Stimulated activated CD8-positive, alpha-beta memory T cell treated with anti-CD3 and anti-CD28 coated beads, Interleukin-15, amount 100 ng/mL, for 48 hours (primary cell): Measurements from ENCODE around the gene PROSER2.

Source experiments
- DNase-seq, 2 donors: peaks; one replicate each; pipeline ENCODE4 v3.0.0-alpha.2; 2020; ENCODE audit warnings: low read depth in 2 of 2

The PROSER2 gene

DNA sequence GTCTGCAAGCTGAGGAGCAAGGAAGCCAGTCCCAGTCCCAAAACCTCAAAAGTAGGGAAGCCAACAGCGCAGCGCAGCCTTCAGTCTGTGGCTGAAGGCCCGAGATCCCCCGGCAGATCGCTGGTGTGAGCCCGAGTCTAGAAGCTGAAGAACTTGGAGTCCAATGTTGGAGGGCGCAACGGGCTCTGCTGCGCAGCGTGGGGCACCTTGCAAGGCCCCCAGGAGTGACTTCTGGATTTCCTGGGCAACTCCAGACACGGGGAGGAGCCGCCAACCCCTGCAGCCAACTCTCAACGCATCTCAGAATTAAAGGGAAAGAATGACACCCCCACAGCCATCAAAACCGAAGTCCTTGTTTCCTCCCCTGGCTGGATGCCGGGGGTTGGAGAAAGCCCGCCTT is 18.8 kb upstream of the PROSER2 start:
- DNase-seq, result no peak

DNA sequence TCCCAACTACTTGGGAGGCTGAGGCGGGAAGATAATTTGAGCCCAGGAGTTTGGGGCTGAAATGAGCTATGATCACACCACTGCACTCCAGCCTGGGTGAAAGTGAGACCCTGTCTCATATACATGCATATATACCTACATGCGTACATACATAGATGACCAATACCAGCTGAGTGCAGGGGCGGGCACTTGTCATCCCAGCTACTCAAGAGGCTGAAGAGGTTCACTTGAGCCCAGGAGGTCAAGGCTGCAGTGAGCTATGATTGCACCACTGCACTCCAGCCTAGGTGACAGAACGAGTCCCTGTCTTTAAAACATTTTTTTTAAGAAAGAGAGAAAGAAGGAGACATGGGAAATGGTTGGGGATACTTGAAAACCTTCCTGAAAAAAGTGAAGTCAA is 17.4 kb upstream of the PROSER2 start:
- DNase-seq, result no peak

DNA sequence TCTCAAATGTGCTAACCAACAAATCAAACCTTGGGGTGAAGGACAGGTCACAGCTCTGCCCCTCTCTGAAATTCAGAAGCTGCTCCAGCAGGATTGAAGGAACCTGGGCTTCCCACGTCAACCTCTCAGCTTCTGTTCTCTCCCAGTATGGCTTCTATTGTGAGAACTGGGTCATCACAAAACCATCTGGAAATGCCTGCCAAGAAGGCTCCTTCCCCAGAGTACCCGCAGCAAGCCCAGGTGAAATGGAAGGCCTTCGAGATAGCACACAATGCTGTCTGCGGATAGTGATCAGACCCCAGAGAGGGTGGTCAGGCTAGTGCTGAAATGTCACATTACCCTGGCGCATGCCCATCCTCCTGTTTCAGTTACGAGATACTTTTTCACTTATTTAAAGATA is 16.4 kb upstream of the PROSER2 start:
- no peak for DNase-seq

DNA sequence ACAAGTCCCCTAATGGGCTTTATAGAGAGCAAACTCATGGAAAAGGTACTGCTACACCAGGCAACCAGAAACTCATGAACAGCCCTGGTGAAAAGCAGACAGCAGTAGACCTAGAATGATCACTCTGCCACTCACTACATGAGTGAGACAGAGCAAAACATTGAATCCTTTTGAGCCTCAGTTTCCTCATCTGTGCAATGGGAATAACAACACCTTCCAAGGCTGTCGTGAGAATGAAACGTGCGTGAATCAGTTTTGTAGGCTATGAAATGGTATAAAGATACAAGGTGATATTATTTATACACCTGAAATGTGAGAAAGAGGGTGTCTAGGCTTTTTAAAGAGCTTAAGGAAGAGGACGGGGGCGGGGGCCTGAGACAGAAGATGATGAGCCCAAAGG is 14.3 kb upstream of the PROSER2 start:
- no peak for DNase-seq

DNA sequence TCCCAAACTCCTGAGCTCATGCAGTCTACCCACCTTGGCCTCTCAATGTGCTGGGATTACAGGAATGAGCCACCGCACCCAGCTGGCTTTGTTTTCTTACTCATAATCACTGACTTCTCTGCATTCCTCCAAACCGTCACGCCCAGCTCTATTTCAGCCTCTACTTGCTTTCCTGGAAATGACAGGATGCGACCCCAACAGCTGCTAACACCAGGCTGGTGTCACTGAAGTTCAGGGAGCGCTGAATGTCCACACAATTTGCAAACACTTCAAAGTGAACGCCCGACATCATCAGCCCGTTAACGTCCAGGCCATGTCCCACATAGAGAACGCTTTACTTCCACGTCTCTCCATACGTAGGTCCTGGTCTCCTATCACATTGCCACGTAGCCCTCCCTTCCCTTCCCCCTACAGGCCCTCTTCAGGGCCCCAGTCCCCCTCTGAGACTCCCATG is 12.8 kb upstream of the PROSER2 start:
- no peak for DNase-seq

DNA sequence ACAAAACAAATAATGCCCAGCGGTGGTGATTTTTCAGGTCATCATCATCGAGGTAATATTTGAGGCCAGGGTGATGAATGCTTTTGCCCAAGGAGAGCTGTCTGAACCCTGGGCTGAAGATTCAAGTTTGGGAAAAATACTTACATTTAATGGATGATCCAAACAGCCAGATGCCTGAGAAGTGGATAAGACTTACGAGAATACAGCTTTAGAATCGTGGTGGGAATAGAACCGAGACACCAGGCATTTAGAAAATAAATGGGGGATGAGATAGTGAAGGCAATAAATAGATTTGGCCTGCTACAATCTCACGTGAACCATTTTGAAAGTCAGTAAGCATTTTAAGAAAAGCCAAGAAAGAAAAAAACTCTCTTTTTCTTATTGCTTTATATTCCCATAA is 12.2 kb upstream of the PROSER2 start:
- DNase-seq, result no peak

DNA sequence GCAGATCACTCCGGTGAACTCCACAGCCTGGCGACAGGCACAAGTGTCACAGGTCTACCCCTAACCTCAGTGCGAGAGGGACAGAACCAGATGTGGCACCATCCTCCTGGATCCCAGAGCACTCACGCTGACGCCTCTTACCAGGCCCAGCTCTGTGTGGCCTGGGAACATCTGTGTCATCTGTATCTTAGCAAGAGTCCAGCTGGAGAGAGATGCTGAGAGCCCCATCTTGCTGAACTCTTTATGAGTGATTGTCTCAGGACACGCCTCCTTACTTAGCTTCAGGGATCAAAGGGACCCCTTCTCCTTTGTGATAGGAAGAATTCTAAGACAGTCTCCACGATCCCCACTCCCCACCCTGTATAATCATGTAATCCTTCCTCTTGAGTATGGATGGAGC is 10.0 kb upstream of the PROSER2 start:
- DNase-seq, result no peak

DNA sequence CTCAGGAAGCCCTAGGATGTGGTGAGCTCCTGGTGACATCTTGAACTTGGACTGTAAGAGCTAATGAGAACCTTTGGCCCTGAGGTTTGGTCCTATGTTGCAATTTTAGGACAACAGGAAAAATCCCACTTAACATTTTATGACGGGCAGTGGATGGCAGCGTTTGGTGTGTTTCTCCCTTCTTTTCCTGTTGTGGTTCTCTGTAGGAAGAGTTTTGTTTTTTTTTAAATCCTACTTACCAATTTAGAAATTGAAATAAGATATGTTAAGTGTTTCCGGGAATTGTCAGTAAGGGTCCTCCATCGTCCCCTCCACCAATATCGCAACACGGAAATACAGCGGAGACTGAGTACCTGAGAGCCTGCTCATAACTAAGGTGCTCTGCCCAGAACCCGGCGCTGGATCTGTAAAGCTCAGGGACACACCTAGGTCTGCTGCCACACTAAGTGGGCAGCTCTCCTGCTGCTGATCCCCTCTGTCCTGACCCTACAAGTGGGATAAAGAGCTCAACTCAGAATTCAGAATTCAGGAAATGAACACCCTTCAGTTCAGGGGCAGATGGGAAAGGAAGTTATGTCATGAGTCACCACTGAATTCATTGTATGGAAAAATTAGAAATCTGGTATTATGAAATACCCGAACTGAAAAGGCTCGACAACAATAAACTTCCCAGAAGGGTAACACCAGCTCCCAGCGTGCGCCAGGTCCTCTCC is 9.1 kb upstream of the PROSER2 start:
- DNase-seq, result no peak

DNA sequence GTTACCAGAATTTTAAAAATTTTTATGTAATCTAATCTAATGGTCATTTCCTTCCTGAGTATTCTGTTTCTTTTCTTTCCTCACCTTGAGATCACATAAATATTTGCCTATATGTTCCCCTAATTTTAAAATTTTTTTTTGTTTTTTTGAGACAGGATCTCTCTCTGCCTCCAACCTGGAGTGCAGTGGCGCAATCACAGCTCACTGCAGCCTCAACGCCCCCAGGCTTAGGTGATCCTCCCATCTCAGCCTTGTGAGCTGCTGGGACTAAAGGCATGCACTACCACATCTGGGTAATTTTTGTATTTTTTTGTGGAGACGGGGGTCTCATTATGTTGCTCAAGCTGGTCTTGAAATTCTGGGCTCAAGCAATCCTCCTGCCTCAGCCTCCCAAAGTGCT is 4.1 kb upstream of the PROSER2 start:
- DNase-seq, result no peak

DNA sequence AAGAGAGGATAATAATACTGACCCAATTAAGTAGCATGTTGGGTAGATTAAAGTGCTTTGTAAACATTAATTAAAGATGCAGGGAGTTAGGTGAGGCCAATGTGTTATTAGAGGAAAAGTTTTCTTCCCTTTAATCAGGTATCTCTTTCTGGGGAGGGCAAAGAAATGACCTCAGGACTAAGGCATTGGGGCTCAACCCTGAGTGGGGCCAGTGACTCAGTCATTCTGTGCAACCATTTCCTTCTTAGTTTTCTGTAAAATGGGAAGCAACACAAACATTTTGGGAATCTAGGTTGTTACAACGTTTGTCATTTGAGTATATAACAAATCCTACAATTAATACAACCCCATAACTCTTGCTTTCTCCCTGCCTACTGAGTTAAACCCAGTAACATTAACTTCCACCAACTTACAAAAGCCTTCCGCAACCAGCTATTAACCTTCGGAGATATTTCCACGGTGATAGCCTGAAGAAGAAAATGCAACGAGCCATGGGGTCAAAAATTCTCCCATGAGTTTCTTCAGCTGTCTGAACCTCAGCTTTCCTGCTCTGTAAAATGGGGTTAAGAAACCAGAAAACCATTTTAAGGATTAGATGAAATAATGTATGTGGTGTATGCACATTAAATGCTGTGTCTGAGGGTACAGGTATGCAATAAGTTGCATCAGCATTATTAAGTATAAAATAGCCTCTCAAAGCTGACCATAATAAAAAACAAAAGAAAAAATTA is 965 bp upstream of the PROSER2 start:
- no peak for DNase-seq

DNA sequence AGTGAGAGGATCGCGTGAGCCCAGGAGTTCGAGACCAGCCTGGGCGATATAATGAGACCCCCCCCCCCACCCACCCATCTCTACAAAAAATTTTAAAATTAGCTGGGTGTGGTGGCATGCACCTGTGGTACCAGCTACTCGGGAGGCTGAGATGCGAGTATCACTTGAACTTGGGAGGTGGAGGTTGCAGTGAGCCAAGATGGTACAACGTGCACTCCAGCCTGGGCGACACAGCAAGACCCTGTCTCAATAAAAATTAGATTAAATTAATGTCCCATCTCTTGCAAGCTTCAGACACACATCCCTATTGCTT is 391 bp upstream of the PROSER2 start:
- DNase-seq, result no peak

DNA sequence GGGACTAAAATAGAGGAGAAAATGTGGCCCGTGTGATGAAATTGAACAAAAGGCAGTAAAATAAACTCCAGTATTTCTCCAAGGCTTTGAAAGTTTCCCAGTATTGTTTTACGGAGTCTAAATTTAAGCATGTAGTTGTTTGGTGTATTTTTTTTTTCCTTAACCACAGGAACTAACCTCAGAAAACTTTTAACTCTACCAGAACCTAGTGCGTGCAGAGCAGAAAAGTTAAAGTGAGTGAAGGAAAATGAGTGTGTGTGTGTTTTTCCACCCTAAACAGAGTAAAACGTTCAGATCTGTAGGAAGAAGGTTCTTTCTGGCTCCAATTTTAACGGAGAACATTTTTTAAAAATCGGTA is 812 bp downstream of the PROSER2 start:
- no peak for DNase-seq

DNA sequence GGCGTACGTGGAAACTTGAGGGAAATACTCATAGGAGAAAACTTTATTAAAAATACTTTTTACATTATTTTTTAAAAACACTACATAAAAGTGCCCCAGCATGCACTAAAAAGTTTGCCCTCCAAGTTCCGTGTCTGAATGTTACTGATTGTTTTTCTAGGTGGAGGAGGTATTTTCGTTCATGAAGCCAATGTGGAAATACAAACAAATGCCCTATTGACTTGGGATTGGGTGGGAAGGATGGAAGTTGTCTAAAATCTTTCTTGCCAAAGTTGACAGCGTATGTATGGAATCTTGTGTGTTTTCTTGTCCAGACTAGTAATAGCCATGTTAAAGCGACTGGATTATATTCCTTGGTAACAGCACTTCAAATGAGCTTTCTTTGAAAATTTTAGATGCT is 1.2 kb downstream of the PROSER2 start:
- no peak for DNase-seq

DNA sequence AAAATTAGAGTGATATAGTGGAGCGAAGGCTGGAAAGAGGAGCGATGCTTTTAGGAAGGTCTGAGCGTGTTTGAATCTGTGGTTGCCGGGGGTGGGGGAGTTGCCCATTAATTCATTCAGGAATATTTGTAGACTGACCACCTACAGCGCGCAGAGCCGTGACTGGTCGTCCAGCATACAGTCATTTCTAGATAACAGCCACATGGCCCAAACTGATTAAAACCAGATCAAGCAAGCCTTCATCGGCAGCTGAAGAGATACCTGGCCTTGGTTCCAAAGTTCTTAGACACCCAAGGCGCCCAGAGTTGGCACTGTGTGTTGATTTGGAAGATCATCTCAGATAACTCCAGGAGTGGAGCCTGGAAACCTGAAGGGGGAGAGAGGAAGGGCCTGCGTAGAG is 1.7 kb downstream of the PROSER2 start:
- no peak for DNase-seq

DNA sequence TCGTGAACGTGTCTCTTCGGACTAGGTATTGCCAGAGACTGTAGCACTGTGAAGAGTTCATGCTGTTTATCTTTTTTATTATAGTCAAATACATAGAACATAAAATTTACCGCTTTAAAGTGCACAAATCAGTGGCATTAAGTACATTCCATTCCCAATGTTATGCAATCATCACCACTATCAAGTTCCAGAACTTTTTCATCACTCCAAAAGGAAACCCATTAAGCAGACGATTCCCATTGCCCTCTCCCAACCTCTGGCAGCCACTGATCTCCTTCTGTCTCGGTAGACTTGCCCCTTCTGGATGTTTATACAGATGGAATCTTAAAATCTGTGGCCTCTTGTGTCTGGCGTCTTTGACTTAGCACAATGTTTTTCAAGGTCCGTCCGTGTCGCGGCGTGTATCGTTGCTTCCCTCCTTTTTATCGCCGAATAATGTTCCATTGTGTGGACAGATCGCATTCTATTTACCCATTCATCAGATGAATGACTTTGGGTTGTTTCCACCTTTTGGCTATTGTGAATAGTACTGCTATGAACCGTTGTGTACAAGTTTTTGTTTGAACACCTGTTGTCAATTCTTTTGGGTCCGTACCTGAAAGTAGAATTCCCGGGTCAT is 2.7 kb downstream of the PROSER2 start:
- no peak for DNase-seq

DNA sequence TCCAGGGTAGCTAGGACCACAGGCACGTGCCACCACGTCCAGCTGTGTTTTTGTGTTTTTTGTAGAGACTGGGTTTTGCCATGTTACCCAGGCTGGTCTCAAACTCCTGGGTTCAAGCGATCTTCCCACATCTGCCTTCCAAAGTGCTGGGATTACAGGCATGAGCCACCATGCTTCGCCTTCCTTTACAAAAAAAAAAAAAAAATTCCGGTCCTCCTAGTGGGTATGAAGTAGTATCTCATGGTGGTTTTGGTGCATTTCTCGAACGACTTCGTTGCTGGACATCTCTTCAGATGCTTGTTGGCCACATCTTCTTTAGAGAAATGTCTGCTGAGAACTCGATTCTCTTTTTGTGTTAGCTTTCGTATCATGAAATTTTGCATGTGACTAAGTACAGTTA is 3.9 kb downstream of the PROSER2 start:
- no peak for DNase-seq

DNA sequence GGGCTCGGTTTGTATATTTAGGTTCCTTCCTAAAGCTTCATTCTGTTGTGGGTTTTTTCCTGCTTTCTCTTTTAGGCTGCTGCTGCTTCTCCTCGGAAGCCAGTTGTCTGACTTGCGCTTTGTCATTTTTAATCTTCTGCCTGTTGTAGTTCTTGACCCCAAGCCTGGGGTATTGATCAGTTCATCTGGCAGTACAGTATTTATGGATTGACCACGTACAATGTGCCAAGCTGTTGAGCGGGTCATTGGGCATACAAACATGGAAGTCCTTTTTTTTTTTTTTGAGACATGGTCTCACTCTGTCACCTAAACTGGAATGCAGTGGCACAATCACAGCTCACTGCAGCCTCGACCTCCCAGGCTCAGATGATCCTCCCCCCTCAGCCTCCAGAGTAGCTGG is 4.3 kb downstream of the PROSER2 start:
- no peak for DNase-seq

DNA sequence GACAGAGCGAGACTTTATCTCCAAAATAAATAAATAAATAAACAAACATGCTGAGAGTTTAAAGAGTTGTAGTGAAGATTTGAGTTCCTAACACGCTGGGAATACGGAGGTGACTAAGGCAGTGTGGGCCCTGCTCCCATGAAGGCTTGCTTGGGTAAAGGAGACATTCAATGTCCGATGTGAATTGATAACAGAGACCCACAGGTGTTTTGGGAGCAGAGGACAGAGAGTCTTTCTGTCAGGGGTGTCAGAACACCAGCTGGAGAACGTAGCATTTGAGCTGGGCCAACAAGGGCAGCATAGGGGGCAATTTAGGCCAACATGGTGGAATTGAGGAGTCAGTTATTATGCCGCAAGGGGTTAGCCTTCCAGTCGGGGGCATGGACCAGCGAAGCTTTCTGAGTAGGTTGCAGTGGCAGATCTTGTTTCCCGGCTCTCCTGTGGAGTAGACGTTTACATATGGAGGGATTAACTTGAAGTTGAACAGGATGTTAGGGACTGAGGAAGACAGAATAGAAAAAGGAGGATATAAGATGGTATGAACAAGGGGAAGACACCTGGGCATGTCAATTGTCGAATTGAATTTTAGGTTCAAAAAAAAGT is 5.6 kb downstream of the PROSER2 start:
- no peak for DNase-seq

DNA sequence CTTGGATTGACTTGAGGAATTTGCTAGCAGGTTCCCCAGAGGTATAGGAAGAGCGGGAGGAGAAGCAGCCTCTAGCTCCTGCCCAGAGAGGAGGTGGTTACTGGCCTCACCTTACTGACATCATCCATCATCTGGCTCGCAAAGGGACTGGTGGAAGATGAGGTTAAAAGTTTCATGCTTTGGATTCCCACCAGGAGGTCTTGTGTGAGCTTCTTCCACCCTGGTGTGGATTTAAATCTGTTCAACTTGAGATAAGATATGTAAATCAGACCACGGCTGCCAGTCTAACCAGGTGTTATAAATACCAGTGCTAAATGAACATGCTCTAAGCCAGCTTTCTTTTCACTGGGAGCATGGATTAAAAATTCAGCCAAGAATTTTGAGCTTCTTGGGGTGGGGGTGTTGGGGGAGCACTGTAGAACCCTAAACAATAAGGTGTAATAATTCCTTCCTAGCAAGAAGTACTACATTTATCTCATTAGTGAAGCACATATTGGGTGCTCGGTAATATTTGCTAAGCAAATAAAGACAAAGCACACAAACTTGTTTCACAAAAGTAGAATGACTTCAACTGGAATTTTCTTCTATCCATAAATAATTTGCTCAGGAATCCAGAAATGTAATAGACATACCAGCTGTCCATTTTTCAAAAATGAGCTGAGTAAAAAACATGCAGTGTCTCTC is 7.8 kb downstream of the PROSER2 start:
- no peak for DNase-seq

DNA sequence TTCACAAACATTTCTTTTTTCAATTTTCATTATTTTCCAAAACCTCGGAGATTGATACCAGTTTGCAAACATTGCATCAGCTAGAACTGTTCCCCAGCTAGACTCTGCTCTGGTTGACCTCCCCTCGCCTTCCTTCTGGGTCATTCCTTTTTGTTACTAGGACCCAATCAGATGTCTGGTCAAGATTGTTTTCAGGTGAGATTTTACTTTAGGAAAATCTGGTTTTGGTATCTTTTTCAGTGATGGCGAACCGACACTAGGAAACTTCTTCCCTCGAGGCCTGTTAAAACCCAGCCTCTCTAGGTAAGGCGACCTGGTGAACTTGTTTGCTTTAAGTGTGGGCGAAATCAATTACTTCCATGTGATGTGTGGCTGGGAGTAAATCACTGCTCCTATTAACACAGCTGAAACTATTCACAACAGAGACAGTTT is 8.4 kb downstream of the PROSER2 start:
- DNase-seq, result no peak

DNA sequence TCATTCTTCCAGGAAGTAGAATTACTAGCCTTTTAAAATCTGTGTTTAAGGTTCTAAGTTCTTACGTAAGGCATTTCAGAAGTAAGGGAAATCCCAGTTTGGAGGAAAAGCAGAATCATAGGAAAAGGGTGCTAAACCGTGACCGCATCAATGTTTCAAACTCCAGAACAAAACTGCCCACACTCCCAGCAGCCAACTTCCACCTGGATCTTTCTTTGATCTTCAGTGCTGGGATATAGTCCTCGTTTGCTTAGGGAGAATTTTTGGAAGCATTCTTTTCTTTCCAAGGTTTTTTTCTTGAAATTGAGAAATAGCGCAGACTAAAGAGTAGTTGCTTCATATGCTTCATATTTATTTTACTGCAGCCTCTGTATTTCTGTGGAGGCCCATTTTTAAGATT is 8.9 kb downstream of the PROSER2 start:
- no peak for DNase-seq

DNA sequence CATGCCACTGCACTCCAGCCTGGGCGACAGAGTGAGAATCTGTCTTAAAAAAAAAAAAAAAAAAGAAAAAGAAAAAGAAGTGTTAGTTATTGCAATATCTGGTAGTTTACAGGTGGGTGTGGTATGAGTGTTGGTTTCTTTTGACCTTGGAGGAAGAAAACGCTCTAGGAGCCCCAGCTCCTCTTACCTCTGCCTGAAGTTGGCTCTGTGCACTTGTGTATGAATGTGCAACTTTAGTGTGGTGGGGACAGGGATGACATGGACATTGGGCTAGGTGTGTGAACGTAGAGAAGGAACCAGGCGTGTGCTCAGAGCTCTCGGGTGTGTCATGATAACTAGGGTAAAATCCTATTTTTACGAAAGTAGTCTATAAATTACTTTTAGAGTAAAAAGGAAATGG is 11.9 kb downstream of the PROSER2 start:
- DNase-seq, result no peak
